ENCODE data around the gene GRIFIN. TPM values are rescaled to one million over a fixed set of nuclear protein-coding genes. Genes with fewer than 3 reads are reported as not detected.

GRIFIN gene
- total and polyA plus RNA-seq, 10 donors = not detected

GRCh38 chr7:2507208-2507916 is 31.2 kb upstream of the GRIFIN start:
- DNase-seq = peak; percentile 81
- H3K9me3 ChIP-seq = no peaks in the 10 kb centered on the region
- TF ChIP-seq CTCF (IDR thresholded peaks at IDR 0.05 in 8 of 11, conservative IDR thresholded peaks at IDR 0.05 in 3 of 11) (no peak), POLR2AphosphoS5 (IDR thresholded peaks at IDR 0.05) (no peak), POLR2A (IDR thresholded peaks at IDR 0.05) (no peak)
- H3K27me3 ChIP-seq (replicated peaks in 1 of 7) = no peaks in the 10 kb centered on the region
- no peaks in the 10 kb centered on the region for H3K36me3 ChIP-seq
- peak overlapping the region in 5 of 8 donors; percentile 86 to 97 (median 91) for H3K27ac ChIP-seq
- H3K4me1 ChIP-seq = peaks cover 48 to 62% (median 51%) of the 10 kb centered on the region in 6 donors
- no peak overlapping the region for H3K4me3 ChIP-seq
- 78 to 86% (median 85%) methylated on average over 21 to 26 of the region's 26 CpGs for WGBS, 5 donors
- intact Hi-C loops (cut with DNase I; ENCODE audit: low total_unique reads) = no loop called here

GRCh38 chr7:2505401-2505800 is 29.2 kb upstream of the GRIFIN start:
- WGBS, 5 donors = 88 to 97% (median 95%) methylated on average over 7 to 14 of the region's 14 CpGs
- peaks cover 28 to 42% (median 31%) of the 10 kb centered on the region in 6 donors for H3K4me1 ChIP-seq
- no peak for DNase-seq
- TF ChIP-seq POLR2AphosphoS5 (IDR thresholded peaks at IDR 0.05) (no peak), POLR2A (IDR thresholded peaks at IDR 0.05) (no peak), CTCF (IDR thresholded peaks at IDR 0.05 in 8 of 11, conservative IDR thresholded peaks at IDR 0.05 in 3 of 11) (no peak)
- no peak overlapping the region for H3K27ac ChIP-seq
- intact Hi-C loops (cut with DNase I; ENCODE audit: low total_unique reads) = no loop called here
- no peak overlapping the region for H3K4me3 ChIP-seq
- H3K27me3 ChIP-seq (replicated peaks in 1 of 7) = peaks cover 0 to 2% (median 0%) of the 10 kb centered on the region in 7 donors
- no peaks in the 10 kb centered on the region for H3K9me3 ChIP-seq
- no peaks in the 10 kb centered on the region for H3K36me3 ChIP-seq

- Histone ChIP-seq H3K27ac (no peak overlapping the region), H3K36me3 (no peaks in the 10 kb centered on the region), H3K4me3 (no peak overlapping the region), H3K27me3 (replicated peaks in 1 of 7) (peaks cover 0 to 3% (median 0%) of the 10 kb centered on the region in 7 donors), H3K4me1 (peaks cover 24 to 38% (median 27%) of the 10 kb centered on the region in 6 donors), H3K9me3 (no peaks in the 10 kb centered on the region)
- 86 to 94% (median 91%) methylated on average over 12 to 19 of the region's 19 CpGs for WGBS, 5 donors
- TF ChIP-seq POLR2A (IDR thresholded peaks at IDR 0.05) (no peak), POLR2AphosphoS5 (IDR thresholded peaks at IDR 0.05) (no peak), CTCF (IDR thresholded peaks at IDR 0.05 in 8 of 11, conservative IDR thresholded peaks at IDR 0.05 in 3 of 11) (no peak)
- intact Hi-C loops (cut with DNase I; ENCODE audit: low total_unique reads) = no loop called here
- DNase-seq = no peak
Observed at GRCh38 chr7:2504889-2505375, 28.7 kb upstream of the GRIFIN start.

GRCh38 chr7:2504128-2504888 is 28.1 kb upstream of the GRIFIN start:
- peaks cover 18 to 31% (median 21%) of the 10 kb centered on the region in 6 donors for H3K4me1 ChIP-seq
- H3K36me3 ChIP-seq = no peaks in the 10 kb centered on the region
- H3K27me3 ChIP-seq (replicated peaks in 1 of 7) = peaks cover 0 to 3% (median 0%) of the 10 kb centered on the region in 7 donors
- H3K4me3 ChIP-seq = no peak overlapping the region
- H3K9me3 ChIP-seq = no peaks in the 10 kb centered on the region
- intact Hi-C loops (cut with DNase I; ENCODE audit: low total_unique reads) = no loop called here
- WGBS, 5 donors = 85 to 97% (median 88%) methylated on average over 15 to 21 of the region's 21 CpGs
- no peak for DNase-seq
- H3K27ac ChIP-seq = no peak overlapping the region
- TF ChIP-seq POLR2AphosphoS5 (IDR thresholded peaks at IDR 0.05) = no peak
- no peak for TF ChIP-seq POLR2A (IDR thresholded peaks at IDR 0.05)
- no peak for TF ChIP-seq CTCF (IDR thresholded peaks at IDR 0.05 in 8 of 11, conservative IDR thresholded peaks at IDR 0.05 in 3 of 11)

All from spleen (tissue), 11 donors.